ENCODE data around the gene RBP3. TPM values are rescaled to one million over a fixed set of nuclear protein-coding genes. Genes with fewer than 3 reads are reported as not detected.

RBP3 gene
- total RNA-seq, 1 experiment from 2014 or later = not detected

- DNase-seq (ENCODE audit: low read depth) = no peak
Observed at GRCh38 chr10:47401210-47401609, 53.0 kb downstream of the RBP3 start.

- no peak for DNase-seq (ENCODE audit: low read depth)
Observed at GRCh38 chr10:47401874-47402640, 53.9 kb downstream of the RBP3 start.

GRCh38 chr10:47402641-47403301 lies 54.6 kb downstream of the RBP3 start:
- DNase-seq (ENCODE audit: low read depth) = peak; percentile 95

- DNase-seq (ENCODE audit: low read depth) = peak; percentile 36
Observed at GRCh38 chr10:47403446-47404318, 55.5 kb downstream of the RBP3 start.

DNA sequence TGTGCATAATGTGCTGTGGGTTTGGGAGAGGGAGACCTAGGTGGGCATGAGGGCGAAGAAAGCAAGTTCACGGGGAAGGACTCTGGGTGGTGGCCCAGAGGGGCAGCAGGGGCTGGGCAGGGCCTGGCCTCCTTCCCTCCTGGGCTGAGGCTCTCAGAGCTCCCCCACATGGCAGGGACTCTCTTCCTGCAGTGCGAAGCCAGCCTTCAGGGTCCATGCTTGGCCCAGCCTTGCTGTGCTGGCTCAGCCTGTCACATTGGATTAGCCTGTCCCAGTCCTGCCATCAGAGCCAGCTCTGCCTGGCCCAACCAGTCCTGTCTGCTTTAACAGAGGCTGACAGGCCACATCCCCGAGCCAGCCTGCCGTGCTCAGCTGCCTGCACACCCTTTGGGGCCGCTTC lies 56.3 kb downstream of the RBP3 start:
- no peak for DNase-seq (ENCODE audit: low read depth)

DNA sequence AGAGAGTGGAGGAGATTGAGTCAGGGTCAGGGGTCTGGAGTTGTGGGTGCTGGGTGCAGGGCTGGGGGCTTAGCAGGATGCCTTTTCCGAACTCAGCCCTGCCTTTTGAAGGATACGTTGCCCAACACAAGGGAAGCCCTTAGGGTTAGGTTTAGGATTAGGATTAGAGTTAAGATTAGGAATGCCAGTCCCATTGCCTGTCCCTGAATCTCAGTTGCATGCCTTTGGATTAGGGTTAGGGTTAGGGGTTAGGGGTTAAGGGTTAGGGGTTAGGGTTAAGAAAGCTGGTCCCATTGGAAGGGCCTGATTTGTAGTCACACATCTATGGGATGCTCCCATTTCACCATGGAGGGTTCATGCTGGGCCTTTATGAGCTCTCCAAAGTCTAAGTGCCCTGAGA lies 56.8 kb downstream of the RBP3 start:
- no peak for DNase-seq (ENCODE audit: low read depth)

- peak; percentile 66 for DNase-seq (ENCODE audit: low read depth)
Observed at GRCh38 chr10:47405857-47406547, 57.8 kb downstream of the RBP3 start.

DNA sequence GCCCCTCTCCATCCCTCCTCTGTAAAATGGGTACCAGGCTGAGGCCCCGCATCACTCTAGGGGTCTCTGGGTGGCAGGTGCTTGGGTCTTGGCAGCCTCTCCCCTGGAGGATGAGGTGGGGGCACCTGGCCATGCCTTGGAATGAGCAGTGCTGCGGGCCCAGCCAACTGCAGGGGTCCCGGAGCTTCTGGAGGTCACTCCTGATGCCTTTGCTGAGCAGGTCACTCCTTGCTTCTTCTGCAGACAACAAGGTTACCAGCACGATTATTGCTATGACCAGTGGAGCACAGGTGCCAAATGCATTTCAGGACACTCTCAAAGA lies 58.3 kb downstream of the RBP3 start:
- DNase-seq (ENCODE audit: low read depth) = no peak

- DNase-seq (ENCODE audit: low read depth) = peak; percentile 99
Observed at GRCh38 chr10:47406870-47407691, 58.9 kb downstream of the RBP3 start.

Other genes starting within 250 kb of the RBP3 start
- gene GDF10, start 48.2 kb upstream of the RBP3 start, total RNA-seq (2014; rRNA removed; shearing (Covaris generic)) = not detected in 2 replicates
- gene GDF2, start 25.9 kb upstream of the RBP3 start, total RNA-seq (2014; rRNA removed; shearing (Covaris generic)) = not detected in 2 replicates
- 0.62 and 0.79 TPM in 2 replicates for gene ZNF488, start 35.9 kb downstream of the RBP3 start, total RNA-seq (2014; rRNA removed; shearing (Covaris generic))
- gene ANXA8, start 135.8 kb downstream of the RBP3 start, total RNA-seq (2014; rRNA removed; shearing (Covaris generic)) = 0.54 and 2.4 TPM in 2 replicates
- not detected in 2 replicates for gene FAM25G, start 143.3 kb downstream of the RBP3 start, total RNA-seq (2014; rRNA removed; shearing (Covaris generic))
- 1.8 and 2.2 TPM in 2 replicates for gene AGAP9, start 175.3 kb downstream of the RBP3 start, total RNA-seq (2014; rRNA removed; shearing (Covaris generic))

All from M059J (cell line).